ENCODE results near the gene PBRM1. TPM values are rescaled to one million over a fixed set of nuclear protein-coding genes. Genes with fewer than 3 reads are reported as not detected.
A peak's percentile ranks its signal among the peaks of the same experiment; 100 is the strongest.

PBRM1 gene
- total RNA-seq, 4 donors from 2014 or later = 51.6 to 78.7 (median 74.0) TPM

DNA sequence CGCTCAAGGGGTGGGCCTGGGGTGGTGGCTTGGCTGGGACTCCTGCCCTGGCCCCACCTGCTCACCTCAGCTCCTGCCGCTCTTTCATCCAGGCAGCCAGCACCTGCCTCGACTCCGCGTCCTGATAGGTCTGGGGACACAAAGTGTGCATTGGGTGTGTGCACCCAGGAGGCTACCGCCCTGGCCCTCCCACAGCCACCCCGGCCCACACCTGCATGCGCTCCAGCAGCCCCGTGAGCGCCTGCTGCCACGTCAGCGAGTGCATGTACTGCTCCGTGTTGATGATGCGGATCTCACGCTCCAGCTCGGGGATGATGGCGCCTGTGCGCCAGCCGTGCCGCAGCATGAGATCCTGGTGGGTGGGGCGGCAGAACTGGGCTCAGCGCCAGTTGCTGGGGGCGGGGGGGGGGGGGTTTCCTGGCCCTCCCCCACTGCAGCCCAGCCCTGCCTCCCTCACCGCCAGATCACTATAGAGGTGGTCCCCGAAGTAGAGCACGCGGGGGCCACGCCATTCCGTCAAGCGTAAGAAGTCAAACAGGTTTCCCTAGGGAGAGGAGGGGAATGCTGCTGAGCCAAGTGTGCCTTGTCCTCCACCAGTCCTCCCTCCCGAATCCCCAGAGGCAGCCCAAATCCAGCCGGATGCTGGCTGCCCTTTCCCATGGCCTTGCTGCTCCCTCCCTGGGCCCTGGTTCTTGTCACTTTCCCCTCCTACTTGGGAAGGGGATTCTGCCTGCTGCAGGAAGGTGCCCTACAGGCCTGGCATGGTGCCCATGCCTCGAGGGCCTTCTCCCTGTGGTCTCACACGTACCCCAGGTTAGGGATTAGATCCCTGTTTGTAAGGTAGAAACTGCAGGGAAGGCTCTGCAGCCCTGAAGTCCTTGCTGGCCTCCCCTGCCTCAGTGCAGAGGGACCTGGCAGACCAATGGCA is 160.7 kb downstream of the PBRM1 start:
- peak in 1 of 2 donors; percentile 88 for DNase-seq (ENCODE audit: low spot score in 2 of 2)
- 34 to 53% methylated on average over 28 to 34 of the region's 34 CpGs for WGBS, 2 donors
- TF ChIP-seq, protein P1, sequence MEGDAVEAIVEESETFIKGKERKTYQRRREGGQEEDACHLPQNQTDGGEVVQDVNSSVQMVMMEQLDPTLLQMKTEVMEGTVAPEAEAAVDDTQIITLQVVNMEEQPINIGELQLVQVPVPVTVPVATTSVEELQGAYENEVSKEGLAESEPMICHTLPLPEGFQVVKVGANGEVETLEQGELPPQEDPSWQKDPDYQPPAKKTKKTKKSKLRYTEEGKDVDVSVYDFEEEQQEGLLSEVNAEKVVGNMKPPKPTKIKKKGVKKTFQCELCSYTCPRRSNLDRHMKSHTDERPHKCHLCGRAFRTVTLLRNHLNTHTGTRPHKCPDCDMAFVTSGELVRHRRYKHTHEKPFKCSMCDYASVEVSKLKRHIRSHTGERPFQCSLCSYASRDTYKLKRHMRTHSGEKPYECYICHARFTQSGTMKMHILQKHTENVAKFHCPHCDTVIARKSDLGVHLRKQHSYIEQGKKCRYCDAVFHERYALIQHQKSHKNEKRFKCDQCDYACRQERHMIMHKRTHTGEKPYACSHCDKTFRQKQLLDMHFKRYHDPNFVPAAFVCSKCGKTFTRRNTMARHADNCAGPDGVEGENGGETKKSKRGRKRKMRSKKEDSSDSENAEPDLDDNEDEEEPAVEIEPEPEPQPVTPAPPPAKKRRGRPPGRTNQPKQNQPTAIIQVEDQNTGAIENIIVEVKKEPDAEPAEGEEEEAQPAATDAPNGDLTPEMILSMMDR (IDR thresholded peaks at IDR 0.05) = no peak
- TF ChIP-seq POLR2A (IDR thresholded peaks at IDR 0.05) = no peak
- intact Hi-C loops (cut with DNase I; ENCODE audit: low total_unique reads) = no loop called here
- H3K4me3 ChIP-seq (ENCODE audit: low read depth, poor library complexity, severe bottlenecking) = no peak overlapping the region

- no peak overlapping the region for H3K4me3 ChIP-seq (ENCODE audit: low read depth, poor library complexity, severe bottlenecking)
- WGBS, 2 donors = 77 to 83% methylated on average over 18 of the region's 18 CpGs
- intact Hi-C loops (cut with DNase I; ENCODE audit: low total_unique reads) = no loop called here
- TF ChIP-seq, protein P1 (IDR thresholded peaks at IDR 0.05) = no peak
- no peak for TF ChIP-seq POLR2A (IDR thresholded peaks at IDR 0.05)
- DNase-seq (ENCODE audit: low spot score in 2 of 2) = peak in 1 of 2 donors; percentile 84
Observed at GRCh38 chr3:52524258-52524751, 161.4 kb downstream of the PBRM1 start.

DNA sequence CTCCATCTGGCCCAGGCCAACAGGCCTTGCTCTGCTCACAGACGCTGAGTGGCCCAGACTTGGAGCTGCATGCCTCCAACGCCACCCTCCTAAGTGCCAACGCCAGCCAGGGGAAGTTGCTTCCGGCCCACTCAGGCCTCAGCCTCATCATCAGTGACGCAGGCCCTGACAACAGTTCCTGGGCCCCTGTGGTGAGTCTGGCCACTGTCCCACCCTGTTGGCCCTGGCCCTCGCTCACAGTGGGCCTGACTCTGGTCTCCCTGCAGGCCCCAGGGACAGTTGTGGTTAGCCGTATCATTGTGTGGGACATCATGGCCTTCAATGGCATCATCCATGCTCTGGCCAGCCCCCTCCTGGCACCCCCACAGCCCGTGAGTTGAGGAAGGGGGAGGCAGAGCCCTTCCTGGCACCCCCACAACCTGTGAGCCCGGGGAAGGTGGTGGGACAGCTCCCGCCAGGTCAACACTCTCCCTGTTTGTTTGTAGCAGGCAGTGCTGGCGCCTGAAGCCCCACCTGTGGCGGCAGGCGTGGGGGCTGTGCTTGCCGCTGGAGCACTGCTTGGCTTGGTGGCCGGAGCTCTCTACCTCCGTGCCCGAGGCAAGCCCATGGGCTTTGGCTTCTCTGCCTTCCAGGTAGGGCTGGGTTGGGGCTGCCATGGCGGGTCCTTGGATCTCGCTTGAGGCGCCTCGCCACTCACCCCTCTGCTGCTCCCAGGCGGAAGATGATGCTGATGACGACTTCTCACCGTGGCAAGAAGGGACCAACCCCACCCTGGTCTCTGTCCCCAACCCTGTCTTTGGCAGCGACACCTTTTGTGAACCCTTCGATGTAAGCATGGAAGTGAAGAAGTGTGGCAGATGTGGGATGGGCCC is 162.1 kb downstream of the PBRM1 start:
- no peak for TF ChIP-seq POLR2A (IDR thresholded peaks at IDR 0.05)
- TF ChIP-seq, protein P1 (IDR thresholded peaks at IDR 0.05) = no peak
- intact Hi-C loops (cut with DNase I; ENCODE audit: low total_unique reads) = no loop called here
- peak in 1 of 2 donors; percentile 85 for DNase-seq (ENCODE audit: low spot score in 2 of 2)
- WGBS, 2 donors = 89 to 93% methylated on average over 11 to 23 of the region's 26 CpGs
- H3K4me3 ChIP-seq (ENCODE audit: low read depth, poor library complexity, severe bottlenecking) = no peak overlapping the region

GRCh38 chr3:52522651-52523251 is 163.0 kb downstream of the PBRM1 start:
- TF ChIP-seq, protein P1 (IDR thresholded peaks at IDR 0.05) = no peak
- TF ChIP-seq POLR2A (IDR thresholded peaks at IDR 0.05) = no peak
- H3K4me3 ChIP-seq (ENCODE audit: low read depth, poor library complexity, severe bottlenecking) = no peak overlapping the region
- intact Hi-C loops (cut with DNase I; ENCODE audit: low total_unique reads) = no loop called here
- WGBS, 2 donors = 91 to 92% methylated on average over 13 to 14 of the region's 14 CpGs
- peak in 1 of 2 donors; percentile 84 for DNase-seq (ENCODE audit: low spot score in 2 of 2)

DNA sequence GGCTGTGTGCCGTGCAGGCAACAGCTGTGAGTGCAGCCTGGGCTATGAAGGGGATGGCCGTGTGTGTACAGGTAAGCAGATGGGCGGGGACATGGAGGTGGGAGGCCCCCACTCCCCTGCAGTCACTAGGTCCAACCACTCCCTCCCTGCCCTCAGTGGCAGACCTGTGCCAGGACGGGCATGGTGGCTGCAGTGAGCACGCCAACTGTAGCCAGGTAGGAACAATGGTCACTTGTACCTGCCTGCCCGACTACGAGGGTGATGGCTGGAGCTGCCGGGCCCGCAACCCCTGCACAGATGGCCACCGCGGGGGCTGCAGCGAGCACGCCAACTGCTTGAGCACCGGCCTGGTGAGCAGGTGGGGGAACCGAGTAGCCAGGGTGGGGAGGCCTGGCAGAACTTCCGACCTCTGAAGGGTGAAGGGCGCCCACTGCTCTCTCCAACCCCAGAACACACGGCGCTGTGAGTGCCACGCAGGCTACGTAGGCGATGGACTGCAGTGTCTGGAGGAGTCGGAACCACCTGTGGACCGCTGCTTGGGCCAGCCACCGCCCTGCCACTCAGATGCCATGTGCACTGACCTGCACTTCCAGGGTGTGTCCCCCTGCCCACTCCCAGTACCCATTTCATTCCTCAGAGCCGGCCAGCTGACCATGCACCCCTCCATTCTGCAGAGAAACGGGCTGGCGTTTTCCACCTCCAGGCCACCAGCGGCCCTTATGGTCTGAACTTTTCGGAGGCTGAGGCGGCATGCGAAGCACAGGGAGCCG is 163.6 kb downstream of the PBRM1 start:
- no peak for TF ChIP-seq POLR2A (IDR thresholded peaks at IDR 0.05)
- TF ChIP-seq, protein P1 (IDR thresholded peaks at IDR 0.05) = no peak
- WGBS, 2 donors = 92 to 93% methylated on average over 21 to 27 of the region's 33 CpGs
- DNase-seq (ENCODE audit: low spot score in 2 of 2) = no peak
- intact Hi-C loops (cut with DNase I; ENCODE audit: low total_unique reads) = no loop called here
- no peak overlapping the region for H3K4me3 ChIP-seq (ENCODE audit: low read depth, poor library complexity, severe bottlenecking)
